NOMO-1 treated with DMSO at 0.1 percent for 48 hours (cell line): ENCODE results near the gene IL21R.

Experiments
- DNase-seq: peaks from one replicate; lab custom pipeline; 2025; ENCODE audit not compliant: unreplicated experiment; lab: John Stamatoyannopoulos, UW

IL21R gene

DNA sequence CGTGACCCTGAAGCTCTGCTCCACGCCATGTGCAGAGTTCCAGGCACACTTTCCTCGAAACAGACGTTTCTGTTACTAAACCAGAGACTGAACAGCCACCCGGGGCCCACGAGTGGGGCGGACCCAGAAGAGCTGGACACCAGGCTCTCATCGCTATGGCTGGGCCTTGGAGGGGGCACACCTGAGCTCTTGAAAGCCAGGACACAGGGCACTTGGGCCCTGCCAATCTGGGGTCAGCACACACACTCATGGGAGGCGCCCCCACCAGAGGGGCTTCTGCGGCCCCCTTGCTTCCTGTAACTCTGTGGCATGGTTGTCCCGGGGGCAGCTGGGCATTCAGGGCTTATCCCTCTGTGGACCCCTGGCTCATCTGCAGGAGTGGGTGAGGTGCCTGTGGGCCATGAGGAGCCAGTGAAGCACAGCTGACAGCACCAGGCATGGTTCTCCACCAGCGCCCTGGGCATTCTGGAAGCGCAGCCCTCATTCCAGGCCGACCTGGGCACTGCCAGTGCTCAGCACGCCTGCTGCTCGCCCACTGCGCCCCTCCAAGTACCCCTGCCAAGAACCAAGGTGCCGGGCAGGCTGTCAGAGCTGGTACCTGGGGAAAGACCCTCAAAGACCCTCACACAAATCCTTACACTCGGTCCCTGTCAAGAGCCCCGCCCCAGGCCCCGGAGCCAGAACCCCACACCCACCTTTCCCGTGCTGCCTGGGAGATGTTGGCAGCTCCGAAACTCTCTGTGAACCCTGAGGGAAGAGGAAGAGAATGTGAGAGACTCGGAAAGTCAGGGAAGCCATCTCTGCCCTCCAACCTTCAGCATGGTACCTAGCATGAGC is 61.1 kb downstream of the IL21R start:
- no peak for DNase-seq

DNA sequence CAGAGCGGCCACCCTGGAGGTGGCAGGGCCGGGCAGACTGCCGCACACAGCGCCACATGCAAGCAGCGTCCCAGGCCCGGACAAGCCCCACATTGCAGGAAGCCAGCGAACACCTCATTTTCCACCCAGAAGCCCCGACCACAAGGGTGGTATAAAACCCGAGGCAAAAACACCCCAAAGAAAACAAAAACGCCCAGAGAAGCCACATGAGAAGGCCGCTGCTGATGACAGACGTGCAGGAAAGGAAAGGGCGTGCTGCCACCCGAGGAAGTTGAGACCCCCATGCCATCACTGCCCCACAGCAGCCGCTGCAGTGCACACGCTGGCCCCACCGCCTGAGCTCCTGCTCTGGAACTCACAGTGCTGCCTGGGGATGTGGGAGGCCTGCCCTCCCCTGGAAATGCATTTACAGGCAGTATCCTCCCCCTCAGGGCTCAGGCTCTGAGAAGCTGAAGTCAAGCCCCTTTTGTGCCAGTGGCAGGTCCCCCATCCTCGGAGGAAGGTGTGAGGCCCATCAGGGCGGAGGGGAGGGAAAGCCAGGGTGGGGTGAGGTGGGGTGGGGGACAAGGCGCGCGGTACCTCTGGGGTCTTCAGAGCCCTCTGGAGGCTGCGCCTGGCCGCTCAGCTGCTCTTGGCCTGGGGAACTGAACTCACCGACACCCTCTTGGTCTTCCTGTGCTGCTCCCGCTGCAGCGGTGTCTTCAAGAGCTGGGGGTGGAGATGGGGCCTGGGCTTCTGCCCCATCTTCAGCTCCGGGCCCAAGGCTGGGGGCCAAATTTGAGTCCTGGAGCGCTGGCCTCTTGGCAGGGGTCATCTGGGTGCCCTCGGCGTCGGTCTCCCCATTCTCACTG is 62.0 kb downstream of the IL21R start:
- no peak for DNase-seq

DNA sequence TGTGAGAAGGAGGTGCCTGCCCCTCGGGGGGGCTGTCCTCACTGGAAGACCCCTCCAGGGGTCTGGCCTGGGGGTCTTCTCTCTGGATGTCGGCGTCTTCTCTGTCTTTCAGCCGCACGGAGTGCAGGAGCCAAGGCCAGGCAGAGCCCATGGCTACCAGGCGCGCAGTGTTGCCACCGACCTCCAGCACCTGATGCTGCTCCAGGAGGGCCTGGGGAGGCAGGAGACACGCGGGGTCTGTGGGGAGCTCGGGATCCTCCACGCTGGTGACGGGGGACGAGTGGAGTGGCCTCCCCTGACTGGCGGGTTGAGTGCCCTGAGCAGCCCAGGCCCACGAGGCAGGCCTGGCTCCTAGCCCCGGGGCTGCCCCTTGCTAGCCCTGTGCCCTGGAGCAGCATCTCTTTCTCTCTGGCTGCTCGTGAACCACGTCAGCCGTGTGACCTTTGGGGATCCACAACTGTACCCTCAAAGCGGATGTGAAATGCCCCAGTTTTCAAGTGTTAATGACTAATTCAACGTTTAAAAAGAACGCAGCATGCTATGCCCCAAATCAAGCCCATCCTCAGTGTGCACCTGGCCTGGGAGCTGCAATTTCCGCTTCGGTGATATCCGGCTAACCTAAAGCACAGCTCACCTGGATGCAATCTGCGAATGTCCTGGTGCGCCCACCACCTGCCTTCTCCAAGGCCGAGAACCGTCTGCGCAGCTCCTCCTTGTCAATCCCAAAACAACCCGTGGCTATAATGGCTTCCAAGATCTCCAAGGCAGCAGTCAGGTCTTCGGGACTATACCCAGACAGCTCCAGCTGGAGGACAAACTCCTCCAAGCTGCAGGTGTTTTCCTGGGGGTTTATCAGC is 62.9 kb downstream of the IL21R start:
- DNase-seq = no peak

DNA sequence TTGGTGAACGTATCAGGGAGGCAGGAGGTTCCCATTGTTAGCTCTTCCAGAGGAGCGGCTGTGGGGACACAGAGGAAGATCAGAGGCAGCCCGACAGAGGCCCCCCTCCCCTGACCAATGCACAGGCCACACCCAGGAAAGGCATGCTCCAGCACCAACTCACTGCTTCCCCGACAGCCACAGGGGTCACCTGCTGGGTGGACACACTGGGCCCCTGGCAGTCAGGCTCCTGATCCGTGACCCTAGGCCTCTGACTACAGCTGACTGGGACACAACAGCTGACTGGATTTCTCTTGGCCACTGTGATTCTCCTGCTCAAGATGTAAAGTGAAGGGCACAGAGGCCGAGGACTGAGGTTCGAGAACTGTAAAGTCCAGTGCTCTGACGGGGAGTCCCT is 63.5 kb downstream of the IL21R start:
- DNase-seq = no peak

DNA sequence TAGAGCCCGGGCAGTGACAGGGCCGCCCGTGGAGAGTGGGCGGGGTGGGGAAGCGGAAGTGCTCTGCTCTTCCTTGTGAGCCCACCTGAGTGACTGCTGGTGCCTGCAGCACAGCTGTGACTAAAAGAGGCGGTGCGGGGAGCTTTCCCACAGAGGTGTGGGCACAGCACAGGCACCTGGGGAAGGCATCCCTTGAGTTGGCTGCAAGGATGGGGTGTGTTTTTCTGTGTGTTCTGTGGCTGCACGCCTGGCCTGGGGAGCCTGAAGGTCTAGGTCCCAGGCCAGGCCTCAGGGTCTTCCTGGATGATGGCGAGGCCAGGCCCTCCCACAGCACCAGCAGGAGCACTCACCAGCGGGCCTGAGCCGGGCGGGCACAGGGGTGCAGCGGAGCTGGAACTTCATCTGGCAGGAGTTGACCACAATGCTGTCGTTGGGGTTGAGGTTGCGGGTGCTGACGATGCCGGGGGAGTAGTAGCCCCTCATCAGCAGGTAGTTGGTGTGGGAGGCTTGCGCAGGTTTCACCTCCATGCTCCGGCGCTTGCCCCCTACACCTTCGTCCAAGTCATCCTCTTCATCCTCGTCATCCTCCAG is 67.1 kb downstream of the IL21R start:
- no peak for DNase-seq

DNA sequence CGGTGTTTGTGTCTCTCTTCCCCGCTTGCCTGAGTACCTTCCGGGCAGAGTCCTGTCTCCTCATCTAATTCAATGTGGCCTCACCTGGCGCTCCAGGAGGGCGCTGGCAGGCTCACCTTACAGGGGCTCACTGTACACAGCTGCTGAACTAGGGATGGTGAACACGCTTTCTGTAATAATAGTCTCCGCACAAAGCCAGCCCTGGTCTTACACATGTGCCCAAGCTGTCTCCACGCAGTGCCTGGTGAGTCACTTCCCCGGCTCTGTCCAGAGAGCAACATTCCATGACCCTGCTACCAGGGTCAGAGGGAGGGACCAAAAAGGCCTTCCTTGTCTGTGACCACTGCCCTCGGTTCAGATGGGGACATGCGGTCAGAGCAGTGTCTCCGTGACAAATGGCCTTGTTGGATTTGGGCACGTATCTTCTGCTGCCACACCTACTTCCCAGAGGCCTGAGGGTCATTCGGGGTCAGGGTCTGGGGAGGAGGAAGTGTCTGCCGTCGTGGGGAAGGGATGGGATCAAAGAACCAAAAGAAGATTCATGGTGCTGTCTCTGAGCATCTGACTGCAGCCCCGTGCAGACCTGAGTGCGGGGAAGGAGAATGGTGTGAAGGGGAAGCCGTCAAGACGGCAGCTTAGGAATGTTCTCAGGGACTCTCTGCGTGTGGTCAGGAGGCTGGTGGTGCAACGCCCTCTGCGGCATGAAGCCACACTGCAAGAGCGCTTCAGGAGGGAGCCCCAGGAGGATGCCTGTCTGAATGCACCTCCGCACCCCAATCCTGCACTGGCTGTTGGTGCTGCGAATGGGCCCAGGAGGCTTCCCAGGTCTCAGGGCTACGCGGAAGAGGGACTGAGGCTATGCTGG is 68.8 kb downstream of the IL21R start:
- no peak for DNase-seq

DNA sequence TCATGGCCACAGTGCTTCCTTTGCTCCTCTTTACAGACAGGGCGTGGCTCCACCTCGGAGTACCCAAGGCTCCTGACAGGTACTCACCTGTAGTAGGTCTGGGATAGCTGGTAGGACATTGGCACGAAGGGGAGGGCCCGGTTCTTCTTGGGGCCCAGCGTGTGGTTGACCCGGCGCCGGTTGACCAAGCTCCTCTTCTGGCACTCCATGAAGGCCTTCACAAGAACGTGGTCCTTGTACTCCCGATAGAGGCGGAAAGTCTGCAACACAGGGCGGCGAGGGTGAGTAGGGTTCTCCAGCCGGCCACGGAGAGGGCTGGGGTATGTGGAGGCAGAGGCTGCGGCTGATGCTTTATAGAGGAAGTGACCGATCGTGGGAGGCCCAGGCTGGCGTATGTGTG is 69.7 kb downstream of the IL21R start:
- no peak for DNase-seq

DNA sequence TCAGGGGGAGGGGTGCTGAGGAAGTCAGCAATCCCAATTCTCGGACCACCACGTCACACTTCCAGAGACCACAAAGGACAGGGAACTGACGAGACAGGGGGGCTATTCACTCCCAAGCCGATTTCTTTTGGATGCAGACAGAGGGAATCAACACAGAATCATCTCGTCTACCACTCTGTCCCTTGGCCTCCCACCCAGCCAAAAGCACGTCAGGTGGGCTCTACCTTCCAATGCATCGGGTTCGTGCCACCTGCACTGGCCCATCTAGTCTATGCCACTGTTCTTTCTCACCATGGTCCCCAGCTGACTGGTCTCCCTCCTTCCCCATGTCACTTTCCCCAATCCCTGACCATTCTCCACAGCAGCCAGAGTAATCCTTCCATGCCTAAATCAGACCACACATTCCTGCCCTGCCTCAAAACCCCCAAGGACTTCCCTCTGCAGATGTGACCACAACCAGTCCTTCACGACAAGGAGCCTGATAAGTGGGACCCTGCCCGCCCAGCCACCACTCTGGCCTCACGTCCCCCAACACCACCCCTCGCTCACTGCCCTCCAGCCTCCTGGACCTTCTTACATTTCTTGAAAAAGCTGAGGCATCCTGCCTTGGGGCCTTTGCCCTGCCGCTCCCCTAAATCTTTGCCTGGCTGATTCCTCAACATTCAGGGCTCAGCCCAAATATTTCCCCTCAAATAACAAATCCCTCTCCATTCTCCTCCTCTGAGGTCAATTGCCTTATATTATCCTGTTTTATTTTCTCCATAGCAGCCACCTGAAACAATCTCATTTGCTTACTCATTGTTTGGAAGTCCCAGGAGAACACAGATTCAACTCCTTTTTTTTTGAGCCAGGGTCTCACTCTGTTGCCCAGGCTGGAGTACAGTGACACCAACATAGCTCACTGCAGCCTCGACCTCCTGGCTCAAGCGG is 70.4 kb downstream of the IL21R start:
- no peak for DNase-seq

DNA sequence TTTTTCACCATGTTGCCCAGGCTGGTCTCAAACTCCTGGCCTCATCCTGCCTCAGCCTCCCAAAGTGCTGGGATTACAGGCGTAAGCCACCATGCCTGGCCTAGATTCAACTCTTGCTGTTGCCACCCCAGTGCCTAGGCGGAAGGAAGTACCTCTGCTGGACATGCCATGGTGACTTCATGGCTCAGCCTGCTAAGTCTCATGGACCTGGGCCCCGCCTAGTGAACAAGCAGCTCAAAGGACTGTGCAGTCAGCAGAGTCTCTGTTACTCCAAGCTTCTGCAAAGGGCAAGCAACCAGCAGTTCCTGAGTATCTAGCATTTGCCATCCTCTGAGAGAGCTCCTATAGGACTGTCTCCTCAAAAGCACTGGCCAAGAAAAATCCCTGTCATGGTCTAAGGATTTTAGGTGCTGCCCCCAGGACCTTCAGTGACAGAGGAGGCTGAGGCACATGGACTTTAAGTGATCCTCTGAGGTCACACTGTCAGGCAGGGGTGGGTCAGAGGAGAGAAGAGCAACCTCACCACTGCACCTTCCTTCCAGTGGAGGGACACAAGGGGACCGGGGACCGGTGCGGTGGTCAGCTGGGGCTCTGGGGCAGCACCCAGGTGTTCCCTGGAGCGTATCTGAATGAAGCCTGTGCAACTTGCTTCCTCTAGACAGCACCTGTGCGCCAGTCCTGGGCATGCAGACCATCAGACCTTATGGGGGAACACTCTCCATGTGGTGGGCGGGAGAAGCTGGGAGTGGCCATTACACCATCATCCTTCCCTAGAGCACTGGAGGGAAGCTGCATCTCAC is 71.3 kb downstream of the IL21R start:
- no peak for DNase-seq

DNA sequence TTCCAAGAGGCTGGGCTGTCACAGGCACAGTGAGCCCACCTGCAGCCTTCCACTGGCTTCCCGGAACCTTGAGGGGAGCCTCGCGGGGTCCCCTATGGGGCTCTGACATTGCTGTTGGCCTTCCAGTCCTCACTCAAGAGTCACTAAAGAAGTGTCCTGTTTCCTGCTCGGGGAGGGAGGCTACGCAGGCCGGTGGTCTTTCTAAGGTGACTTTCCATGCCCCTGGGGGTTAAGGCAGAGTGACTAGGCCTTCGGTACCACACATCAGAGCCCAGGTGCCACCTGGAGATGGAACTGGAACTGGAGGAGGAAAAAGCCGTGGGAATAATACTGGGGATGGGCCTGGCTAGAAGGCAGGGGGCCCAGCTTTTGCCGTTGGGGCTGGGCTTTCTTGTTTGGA is 72.1 kb downstream of the IL21R start:
- no peak for DNase-seq

DNA sequence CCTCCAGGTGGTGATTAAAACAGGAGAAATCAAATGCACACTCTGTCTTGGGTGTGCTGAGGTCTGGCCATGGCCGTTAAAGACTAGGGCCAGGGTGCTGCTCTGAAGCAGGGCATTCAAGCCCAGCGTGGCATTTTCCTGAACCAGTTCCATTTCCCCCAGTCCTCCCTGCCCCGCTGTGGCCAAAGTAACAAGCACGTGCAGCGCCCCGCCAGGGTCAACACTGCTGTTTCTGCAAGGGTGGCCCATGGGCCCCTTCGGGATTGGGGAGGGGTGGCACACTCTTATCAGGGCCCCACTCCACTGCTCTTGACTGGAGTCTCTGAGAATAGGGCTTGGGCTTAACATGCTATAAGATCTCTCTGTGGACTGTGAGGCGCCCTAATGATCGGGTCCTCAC is 72.9 kb downstream of the IL21R start:
- DNase-seq = no peak

DNA sequence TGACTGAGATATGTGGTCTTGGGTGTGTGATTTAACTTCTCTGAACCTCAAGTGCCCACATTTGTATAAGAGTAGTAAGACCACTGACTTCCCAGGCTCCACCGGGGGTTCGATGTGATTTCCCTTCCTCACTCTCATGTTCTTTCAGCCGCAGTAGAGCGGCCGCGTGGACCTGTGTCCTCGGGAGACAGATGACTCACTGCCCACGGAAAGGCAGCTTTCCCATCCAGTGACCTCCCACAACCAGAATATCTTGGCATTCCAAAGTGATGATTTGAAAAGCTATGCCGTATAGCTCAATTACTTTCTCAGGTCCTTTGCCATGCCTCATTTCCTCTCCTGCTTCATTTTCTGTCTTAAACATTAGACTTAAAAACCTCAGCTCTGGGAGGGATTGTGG is 73.6 kb downstream of the IL21R start:
- DNase-seq = no peak

DNA sequence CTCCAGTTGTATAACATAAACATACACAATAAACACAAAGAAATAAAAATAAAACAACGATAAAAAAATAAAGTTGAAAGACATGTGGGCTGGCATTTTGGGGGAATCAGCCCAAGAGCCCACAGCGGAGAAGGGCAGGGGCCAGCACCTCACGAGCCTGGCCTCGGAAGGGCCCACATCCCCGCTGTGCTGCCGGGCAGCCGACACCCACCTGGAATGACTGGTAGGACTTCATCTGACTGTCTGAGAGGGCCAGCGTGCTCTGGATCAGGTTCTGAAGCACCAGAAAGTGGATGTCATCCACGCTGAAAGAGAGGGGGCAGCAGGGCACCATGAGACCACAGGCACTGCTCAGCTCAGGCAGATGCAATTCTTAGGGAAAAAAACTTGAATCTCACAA is 74.3 kb downstream of the IL21R start:
- DNase-seq = no peak

DNA sequence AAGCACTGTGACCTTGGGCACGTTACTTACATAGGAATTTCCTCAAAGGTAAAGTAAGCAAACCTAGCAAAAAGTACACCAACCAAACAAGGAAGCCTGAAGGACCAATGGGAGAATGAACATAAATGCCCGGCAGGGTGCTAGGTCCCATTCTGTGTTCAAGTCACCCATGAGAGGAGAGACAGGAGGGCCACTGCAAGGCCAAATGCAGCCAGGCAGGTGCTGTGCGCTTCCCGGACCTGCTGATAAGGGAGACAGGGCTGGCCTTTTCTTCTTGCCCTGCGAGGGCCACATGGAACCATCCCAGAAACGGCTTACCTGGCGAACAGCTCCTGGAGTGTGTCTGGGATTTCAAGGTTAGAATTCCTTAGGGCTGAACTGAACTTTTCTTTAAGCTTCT is 78.8 kb downstream of the IL21R start:
- no peak for DNase-seq

DNA sequence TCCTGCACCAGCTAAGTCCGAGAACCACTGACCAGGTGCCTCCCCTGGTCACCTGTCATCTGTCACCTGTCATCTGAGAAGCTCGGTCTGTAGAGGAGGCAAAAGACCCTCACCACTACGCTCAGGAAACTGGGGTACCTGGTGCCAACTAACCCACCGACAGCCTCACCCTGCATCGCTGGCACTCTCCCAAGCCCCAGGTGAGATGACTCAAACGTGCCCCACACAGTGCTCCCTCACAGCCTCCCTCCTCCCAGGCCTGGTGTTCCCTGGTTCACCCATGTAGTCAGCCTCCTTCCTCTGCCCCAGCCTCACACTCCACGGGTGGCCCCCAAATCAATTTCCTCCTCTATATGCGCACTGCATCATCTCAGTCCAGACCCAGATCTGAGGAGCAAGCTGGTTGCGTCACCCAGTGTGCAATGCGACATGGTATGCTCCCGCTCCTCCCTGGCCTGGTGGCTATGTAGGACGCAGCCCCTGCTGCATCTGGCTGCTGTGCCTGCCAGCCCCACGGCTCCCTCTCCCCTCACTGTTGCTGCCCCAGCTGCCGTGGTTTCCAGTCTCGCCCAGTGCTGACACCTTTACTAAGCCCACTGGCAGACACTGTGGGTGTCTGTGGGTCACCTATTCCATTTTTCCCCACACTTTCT is 79.4 kb downstream of the IL21R start:
- DNase-seq = no peak

DNA sequence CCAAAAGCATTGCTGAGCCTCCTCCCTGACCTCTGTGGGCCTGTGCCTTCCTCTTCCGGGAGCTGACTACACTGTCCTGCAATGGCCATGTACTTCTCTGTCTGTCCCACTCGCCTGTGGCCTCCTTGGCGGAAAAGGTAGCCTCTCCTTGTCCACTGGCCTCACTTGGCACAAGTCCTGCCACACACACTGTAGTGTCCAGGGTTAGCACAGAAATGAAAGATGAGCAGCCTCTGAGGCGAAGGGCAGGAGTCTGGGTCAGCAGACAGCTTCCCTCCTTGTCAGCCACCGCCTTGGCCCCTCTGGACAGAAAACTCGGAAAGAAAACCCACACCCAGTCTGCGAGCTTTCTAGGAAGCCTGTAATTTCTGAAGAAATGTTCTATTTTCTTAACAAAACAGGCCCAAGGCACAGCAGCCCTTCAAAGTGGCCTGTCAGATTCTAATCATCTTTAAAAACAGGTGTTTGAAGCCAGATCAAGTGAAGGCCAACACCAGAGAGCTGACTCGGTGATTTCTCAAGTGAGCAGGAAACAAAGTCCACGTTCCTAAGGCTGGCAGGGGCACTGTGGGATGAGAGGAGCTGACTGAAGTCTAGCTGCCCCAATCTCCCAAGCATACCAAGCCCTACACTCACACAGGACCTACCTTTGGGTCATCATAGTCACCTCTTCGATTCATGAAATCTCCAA is 80.6 kb downstream of the IL21R start:
- DNase-seq = no peak

DNA sequence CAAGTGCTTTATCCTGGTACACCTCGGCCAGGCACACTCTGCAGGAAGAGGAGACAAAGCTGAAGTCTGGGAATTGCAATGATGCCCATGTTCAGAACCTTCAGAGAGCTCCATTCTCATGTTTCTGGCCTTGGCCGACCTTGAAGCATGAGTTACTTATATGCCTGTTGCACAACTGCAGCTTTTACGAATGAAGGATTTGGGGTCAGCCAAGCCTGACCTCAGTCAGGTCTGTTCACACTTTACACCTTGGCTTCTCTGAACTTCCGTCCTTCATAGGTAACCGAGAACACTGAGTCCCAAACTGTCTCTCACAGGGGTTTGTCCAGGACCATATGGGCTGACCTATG is 81.1 kb downstream of the IL21R start:
- no peak for DNase-seq
